GM12873 (cell line): ENCODE measurements around the gene MZB1.

Experiments used
- CTCF ChIP-seq: IDR thresholded peaks from 2 replicates; pipeline ENCODE4 v1.5.1; 2012; ENCODE audit warnings: low read depth, mild to moderate bottlenecking, moderate library complexity, low read length, control low read depth; ENCODE audit not compliant: insufficient read depth; ENCODE audit errors: missing control alignments

MZB1 gene

GRCh38 chr5:139394654-139395566, 5.2 kb upstream of the MZB1 start, which contains the start of gene PROB1:
TSS of gene PROB1 (minus strand) at chr5:139395104. CDS start at chr5:139395081, 23 bp downstream.
- TF ChIP-seq CTCF = no peak

GRCh38 chr5:139394123-139394653, 4.5 kb upstream of the MZB1 start:
- peak; percentile 69 for TF ChIP-seq CTCF

GRCh38 chr5:139393497-139394122, 3.9 kb upstream of the MZB1 start:
- TF ChIP-seq CTCF = no peak

GRCh38 chr5:139392678-139393496, 3.2 kb upstream of the MZB1 start:
- TF ChIP-seq CTCF = peak; percentile 96

GRCh38 chr5:139392324-139392677, 2.6 kb upstream of the MZB1 start:
- TF ChIP-seq CTCF = no peak

GRCh38 chr5:139391570-139392323, 2.0 kb upstream of the MZB1 start:
- no peak for TF ChIP-seq CTCF
